ENCODE measurements around the gene NME3. TPM values are rescaled to one million over a fixed set of nuclear protein-coding genes. Genes with fewer than 3 reads are reported as not detected.

Gene NME3
- total and polyA plus RNA-seq, 2 of the 13 experiments (the other 11 are each of a cell fraction or from before 2014, with no cell fraction given): 10.4 to 15.9 TPM

DNA sequence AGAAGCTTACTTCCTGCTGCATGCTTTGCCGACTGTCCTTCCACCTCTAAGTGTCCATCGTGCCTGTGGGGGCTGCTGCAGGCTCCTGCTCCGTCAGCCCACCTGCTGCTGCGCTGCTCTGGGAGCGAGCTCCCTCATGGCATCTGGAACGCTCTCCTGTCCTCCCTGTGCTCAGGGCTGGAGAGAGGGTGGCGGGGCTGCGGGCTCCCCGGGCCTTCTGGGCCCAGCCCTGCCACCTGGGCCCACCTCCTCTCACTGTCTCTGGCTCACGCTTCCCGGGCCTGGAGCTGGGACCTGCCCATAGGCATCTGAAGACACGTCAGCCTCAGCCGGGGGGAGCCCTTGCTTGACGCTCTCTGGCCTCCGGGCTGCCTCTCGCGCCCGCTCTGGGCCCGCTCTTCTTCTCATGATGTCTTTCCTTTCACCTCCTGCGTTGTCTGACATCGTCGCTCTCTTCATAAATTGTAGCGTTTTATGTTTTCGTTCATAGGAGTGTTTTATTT, 27.0 kb downstream of the NME3 start:
- in situ Hi-C loops (cut with HindIII; ENCODE audit: extremely low pct_ligation_motif_present, low pct_unique_long_range_greater_than_20kb): no loop called here
- POLR2A ChIA-PET: no interaction called here
- no peak for FAIRE-seq

More for the DNA sequence above, 27.0 kb downstream of the NME3 start:
- no TSS peak for BruUV-seq (replicated peaks)
- DNase-seq (ENCODE audit: low spot score) (no peak), ATAC-seq (no peak)
- Histone ChIP-seq H4K20me1 (ENCODE audit: insufficient read depth, low read length) (no peaks in the 10 kb centered on the region; the same call in 1 of the 2 replicates), H2AFZ (ENCODE audit: low read length) (no peak overlapping the region), H3K4me3 (replicated peaks in 1 of 3; ENCODE audit: insufficient read depth in 1 of 3, low read depth in 2 of 3, low read length in 3 of 3) (no peak overlapping the region), H3K4me2 (ENCODE audit: low read depth, low read length) (no peak overlapping the region), H3K9ac (ENCODE audit: insufficient read depth, low read depth, low read length) (no peak overlapping the region), H3K27ac (ENCODE audit: extremely low read length, insufficient read depth, low read length) (no peak overlapping the region), H3K79me2 (ENCODE audit: insufficient read depth, low read length) (no peaks in the 10 kb centered on the region), H3K4me1 (ENCODE audit: insufficient read depth, low read length) (no peaks in the 10 kb centered on the region), H3K27me3 (ENCODE audit: control insufficient read depth in 1 of 2, insufficient read depth in 2 of 2, low read length in 2 of 2) (no peaks in the 10 kb centered on the region), H3K9me3 (ENCODE audit: low read length) (no peaks in the 10 kb centered on the region), H3K36me3 (replicated peaks in 1 of 2; ENCODE audit: control insufficient read depth in 1 of 2, insufficient read depth in 2 of 2, low read length in 2 of 2) (peaks cover 13 to 45% of the 10 kb centered on the region in 2 experiments; a peak in 4 of 5 replicates)
- TF ChIP-seq, protein P1, sequence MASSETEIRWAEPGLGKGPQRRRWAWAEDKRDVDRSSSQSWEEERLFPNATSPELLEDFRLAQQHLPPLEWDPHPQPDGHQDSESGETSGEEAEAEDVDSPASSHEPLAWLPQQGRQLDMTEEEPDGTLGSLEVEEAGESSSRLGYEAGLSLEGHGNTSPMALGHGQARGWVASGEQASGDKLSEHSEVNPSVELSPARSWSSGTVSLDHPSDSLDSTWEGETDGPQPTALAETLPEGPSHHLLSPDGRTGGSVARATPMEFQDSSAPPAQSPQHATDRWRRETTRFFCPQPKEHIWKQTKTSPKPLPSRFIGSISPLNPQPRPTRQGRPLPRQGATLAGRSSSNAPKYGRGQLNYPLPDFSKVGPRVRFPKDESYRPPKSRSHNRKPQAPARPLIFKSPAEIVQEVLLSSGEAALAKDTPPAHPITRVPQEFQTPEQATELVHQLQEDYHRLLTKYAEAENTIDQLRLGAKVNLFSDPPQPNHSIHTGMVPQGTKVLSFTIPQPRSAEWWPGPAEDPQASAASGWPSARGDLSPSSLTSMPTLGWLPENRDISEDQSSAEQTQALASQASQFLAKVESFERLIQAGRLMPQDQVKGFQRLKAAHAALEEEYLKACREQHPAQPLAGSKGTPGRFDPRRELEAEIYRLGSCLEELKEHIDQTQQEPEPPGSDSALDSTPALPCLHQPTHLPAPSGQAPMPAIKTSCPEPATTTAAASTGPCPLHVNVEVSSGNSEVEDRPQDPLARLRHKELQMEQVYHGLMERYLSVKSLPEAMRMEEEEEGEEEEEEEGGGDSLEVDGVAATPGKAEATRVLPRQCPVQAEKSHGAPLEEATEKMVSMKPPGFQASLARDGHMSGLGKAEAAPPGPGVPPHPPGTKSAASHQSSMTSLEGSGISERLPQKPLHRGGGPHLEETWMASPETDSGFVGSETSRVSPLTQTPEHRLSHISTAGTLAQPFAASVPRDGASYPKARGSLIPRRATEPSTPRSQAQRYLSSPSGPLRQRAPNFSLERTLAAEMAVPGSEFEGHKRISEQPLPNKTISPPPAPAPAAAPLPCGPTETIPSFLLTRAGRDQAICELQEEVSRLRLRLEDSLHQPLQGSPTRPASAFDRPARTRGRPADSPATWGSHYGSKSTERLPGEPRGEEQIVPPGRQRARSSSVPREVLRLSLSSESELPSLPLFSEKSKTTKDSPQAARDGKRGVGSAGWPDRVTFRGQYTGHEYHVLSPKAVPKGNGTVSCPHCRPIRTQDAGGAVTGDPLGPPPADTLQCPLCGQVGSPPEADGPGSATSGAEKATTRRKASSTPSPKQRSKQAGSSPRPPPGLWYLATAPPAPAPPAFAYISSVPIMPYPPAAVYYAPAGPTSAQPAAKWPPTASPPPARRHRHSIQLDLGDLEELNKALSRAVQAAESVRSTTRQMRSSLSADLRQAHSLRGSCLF (CRISPR knock-in tag; IDR thresholded peaks at IDR 0.05; ENCODE audit: borderline replicate concordance): no peak
- TF ChIP-seq RAD21 (CRISPR knock-in tag; IDR thresholded peaks at IDR 0.05) (no peak), ZNF33B (CRISPR knock-in tag; IDR thresholded peaks at IDR 0.05) (no peak), ZBTB37 (CRISPR knock-in tag; IDR thresholded peaks at IDR 0.05) (no peak), ZNF296 (CRISPR knock-in tag; conservative IDR thresholded peaks at IDR 0.05) (no peak), ZNF24 (IDR thresholded peaks at IDR 0.05) (no peak), ZNF546 (CRISPR knock-in tag; conservative IDR thresholded peaks at IDR 0.05) (no peak), ZNF17 (CRISPR knock-in tag; IDR thresholded peaks at IDR 0.05) (no peak), CSRNP1 (CRISPR knock-in tag; IDR thresholded peaks at IDR 0.05) (no peak), ZNF615 (CRISPR knock-in tag; IDR thresholded peaks at IDR 0.05; ENCODE audit: borderline replicate concordance) (no peak), POLR2G (IDR thresholded peaks at IDR 0.05; ENCODE audit: low read depth, low read length) (no peak), ZNF746 (CRISPR knock-in tag; IDR thresholded peaks at IDR 0.05) (no peak), ZNF7 (CRISPR knock-in tag; IDR thresholded peaks at IDR 0.05) (no peak), HNRNPL (IDR thresholded peaks at IDR 0.05; ENCODE audit: low read depth, low read length) (no peak), ZNF460 (CRISPR knock-in tag; IDR thresholded peaks at IDR 0.05; ENCODE audit: borderline replicate concordance) (no peak)
- TF ChIP-seq, protein P2, sequence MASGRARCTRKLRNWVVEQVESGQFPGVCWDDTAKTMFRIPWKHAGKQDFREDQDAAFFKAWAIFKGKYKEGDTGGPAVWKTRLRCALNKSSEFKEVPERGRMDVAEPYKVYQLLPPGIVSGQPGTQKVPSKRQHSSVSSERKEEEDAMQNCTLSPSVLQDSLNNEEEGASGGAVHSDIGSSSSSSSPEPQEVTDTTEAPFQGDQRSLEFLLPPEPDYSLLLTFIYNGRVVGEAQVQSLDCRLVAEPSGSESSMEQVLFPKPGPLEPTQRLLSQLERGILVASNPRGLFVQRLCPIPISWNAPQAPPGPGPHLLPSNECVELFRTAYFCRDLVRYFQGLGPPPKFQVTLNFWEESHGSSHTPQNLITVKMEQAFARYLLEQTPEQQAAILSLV (CRISPR knock-in tag; IDR thresholded peaks at IDR 0.05; ENCODE audit: borderline replicate concordance): no peak
- WGBS (ENCODE audit: low lambda C conversion rate): 97% methylated on average over 16 of the region's 24 CpGs
- intact Hi-C loops (cut with micrococcal nuclease; ENCODE audit: unreplicated experiment): no loop called here
- CTCF ChIA-PET (ENCODE audit: low intra/inter-chr PET ratio, low total read pairs): no interaction called here

Measured in HepG2 (cell line).